ENCODE results near the gene GP1BB.

The GP1BB gene

DNA sequence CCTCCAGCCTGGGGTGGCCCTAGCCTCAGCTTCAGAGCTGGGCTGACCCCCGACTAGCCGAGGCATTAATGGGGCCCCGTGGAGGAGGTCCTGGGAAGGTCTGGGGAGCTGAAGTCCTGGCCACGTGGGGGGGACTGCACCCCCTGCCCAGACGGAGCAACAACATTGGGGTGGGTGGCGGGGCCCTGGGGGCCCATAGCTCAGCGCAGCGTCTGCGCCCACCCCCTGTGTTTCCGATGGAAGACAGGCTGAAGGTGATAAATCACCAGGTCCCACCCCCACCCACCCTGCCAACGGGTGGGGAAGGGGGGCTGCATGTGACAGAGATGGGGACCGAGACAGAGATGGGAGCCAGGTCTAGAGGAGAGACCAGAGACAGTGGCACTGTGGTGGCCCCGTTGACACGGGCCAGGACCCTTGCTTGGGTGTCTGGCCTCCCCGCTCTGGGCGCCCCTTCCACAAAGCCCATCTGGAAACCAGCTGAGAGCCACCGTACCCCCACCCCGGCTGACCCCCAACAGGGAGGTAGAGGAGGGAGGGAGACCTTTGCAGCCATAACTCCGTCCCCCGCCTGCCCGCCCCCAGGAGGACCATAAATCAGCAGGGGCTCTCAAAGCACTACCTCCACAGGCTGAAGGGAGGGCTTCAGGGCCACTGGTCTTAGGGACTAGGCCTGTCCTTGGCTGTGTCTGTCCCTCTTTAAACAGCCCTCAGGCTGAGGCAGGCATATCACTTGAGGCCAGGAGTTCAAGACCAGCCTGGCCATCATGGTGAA, 8.2 kb downstream of the GP1BB start:
- Histone ChIP-seq H3K36me3 (replicated peaks; ENCODE audit: insufficient read depth, low read length) (no peaks in the 10 kb centered on the region), H3K4me2 (ENCODE audit: low read depth, low read length) (peak overlapping the region; percentile 84; the same call in 1 of the 2 replicates), H4K20me1 (ENCODE audit: insufficient read depth, low read length) (no peaks in the 10 kb centered on the region), H2AFZ (ENCODE audit: low read length) (no peak overlapping the region), H3K27me3 (replicated peaks; ENCODE audit: insufficient read depth, low read length) (peaks cover 77% of the 10 kb centered on the region), H3K9ac (ENCODE audit: low read length) (no peak overlapping the region), H3K27ac (ENCODE audit: low read length) (no peak overlapping the region), H3K9me2 (replicated peaks; ENCODE audit: insufficient read depth, low read length) (no peaks in the 10 kb centered on the region), H3K4me3 (ENCODE audit: low read length) (no peak overlapping the region), H3K4me1 (ENCODE audit: low read length) (no peaks in the 10 kb centered on the region), H3F3A (ENCODE audit: insufficient read depth, low read length) (no peaks in the 10 kb centered on the region), H3K9me3 (replicated peaks; ENCODE audit: insufficient read depth, low read length) (no peaks in the 10 kb centered on the region), H3K79me2 (ENCODE audit: low read length) (no peaks in the 10 kb centered on the region)
- TF ChIP-seq, protein P1, sequence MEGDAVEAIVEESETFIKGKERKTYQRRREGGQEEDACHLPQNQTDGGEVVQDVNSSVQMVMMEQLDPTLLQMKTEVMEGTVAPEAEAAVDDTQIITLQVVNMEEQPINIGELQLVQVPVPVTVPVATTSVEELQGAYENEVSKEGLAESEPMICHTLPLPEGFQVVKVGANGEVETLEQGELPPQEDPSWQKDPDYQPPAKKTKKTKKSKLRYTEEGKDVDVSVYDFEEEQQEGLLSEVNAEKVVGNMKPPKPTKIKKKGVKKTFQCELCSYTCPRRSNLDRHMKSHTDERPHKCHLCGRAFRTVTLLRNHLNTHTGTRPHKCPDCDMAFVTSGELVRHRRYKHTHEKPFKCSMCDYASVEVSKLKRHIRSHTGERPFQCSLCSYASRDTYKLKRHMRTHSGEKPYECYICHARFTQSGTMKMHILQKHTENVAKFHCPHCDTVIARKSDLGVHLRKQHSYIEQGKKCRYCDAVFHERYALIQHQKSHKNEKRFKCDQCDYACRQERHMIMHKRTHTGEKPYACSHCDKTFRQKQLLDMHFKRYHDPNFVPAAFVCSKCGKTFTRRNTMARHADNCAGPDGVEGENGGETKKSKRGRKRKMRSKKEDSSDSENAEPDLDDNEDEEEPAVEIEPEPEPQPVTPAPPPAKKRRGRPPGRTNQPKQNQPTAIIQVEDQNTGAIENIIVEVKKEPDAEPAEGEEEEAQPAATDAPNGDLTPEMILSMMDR (IDR thresholded peaks at IDR 0.05; ENCODE audit: low read length): no peak
- TF ChIP-seq EZH2phosphoT487 (IDR thresholded peaks at IDR 0.05; ENCODE audit: low read length) (no peak), EZH2 (optimal IDR thresholded peaks at IDR 0.05; ENCODE audit: low read depth, low read length) (no peak)
- DNase-seq: no peak

- TF ChIP-seq EZH2phosphoT487 (IDR thresholded peaks at IDR 0.05; ENCODE audit: low read length) (no peak), EZH2 (optimal IDR thresholded peaks at IDR 0.05; ENCODE audit: low read depth, low read length) (no peak)
- TF ChIP-seq, protein P1 (IDR thresholded peaks at IDR 0.05; ENCODE audit: low read length): no peak
- Histone ChIP-seq H3K4me2 (ENCODE audit: low read depth, low read length) (no peak overlapping the region), H3K9me2 (replicated peaks; ENCODE audit: insufficient read depth, low read length) (no peaks in the 10 kb centered on the region), H3K9me3 (replicated peaks; ENCODE audit: insufficient read depth, low read length) (no peaks in the 10 kb centered on the region), H3K79me2 (ENCODE audit: low read length) (no peaks in the 10 kb centered on the region), H3F3A (ENCODE audit: insufficient read depth, low read length) (no peaks in the 10 kb centered on the region), H3K36me3 (replicated peaks; ENCODE audit: insufficient read depth, low read length) (no peaks in the 10 kb centered on the region), H3K27me3 (replicated peaks; ENCODE audit: insufficient read depth, low read length) (peaks cover 77% of the 10 kb centered on the region), H3K9ac (ENCODE audit: low read length) (no peak overlapping the region), H4K20me1 (ENCODE audit: insufficient read depth, low read length) (no peaks in the 10 kb centered on the region), H2AFZ (ENCODE audit: low read length) (no peak overlapping the region), H3K27ac (ENCODE audit: low read length) (no peak overlapping the region), H3K4me3 (ENCODE audit: low read length) (no peak overlapping the region), H3K4me1 (ENCODE audit: low read length) (no peaks in the 10 kb centered on the region)
- DNase-seq: no peak
Observed at GRCh38 chr22:19732403-19733113, 9.2 kb downstream of the GP1BB start.

DNA sequence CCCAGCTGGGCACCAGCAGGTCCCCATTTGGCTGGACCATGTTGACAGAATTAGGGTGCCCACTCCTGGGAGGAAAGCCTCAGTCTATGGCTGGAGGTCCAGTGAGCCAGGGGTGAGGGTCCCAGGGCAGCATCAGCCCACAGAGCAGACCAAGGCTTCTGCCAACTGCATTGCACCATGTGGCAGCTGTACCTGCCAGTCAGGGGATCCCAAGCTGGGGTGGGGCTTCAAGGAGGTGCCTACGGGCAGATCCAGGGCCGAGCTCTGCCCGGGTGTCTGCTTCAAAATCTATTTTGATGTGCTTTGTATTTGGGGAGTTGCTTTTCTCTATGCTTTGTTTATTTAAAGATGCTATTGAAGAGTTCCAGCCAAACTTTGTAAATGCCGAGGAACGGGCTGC, 10.4 kb downstream of the GP1BB start:
- DNase-seq: no peak
- no peaks in the 10 kb centered on the region for H3K4me1 ChIP-seq (ENCODE audit: low read length)
- H3K9me2 ChIP-seq (replicated peaks; ENCODE audit: insufficient read depth, low read length): no peaks in the 10 kb centered on the region
- no peaks in the 10 kb centered on the region for H3K79me2 ChIP-seq (ENCODE audit: low read length)
- no peak overlapping the region for H2AFZ ChIP-seq (ENCODE audit: low read length)
- TF ChIP-seq EZH2 (optimal IDR thresholded peaks at IDR 0.05; ENCODE audit: low read depth, low read length) (no peak), EZH2phosphoT487 (IDR thresholded peaks at IDR 0.05; ENCODE audit: low read length) (no peak)
- TF ChIP-seq, protein P1 (IDR thresholded peaks at IDR 0.05; ENCODE audit: low read length): no peak
- H3K36me3 ChIP-seq (replicated peaks; ENCODE audit: insufficient read depth, low read length): no peaks in the 10 kb centered on the region
- no peaks in the 10 kb centered on the region for H3F3A ChIP-seq (ENCODE audit: insufficient read depth, low read length)
- no peaks in the 10 kb centered on the region for H4K20me1 ChIP-seq (ENCODE audit: insufficient read depth, low read length)
- no peak overlapping the region for H3K4me2 ChIP-seq (ENCODE audit: low read depth, low read length)
- no peaks in the 10 kb centered on the region for H3K9me3 ChIP-seq (replicated peaks; ENCODE audit: insufficient read depth, low read length)
- H3K4me3 ChIP-seq (ENCODE audit: low read length): no peak overlapping the region
- H3K27ac ChIP-seq (ENCODE audit: low read length): no peak overlapping the region
- H3K27me3 ChIP-seq (replicated peaks; ENCODE audit: insufficient read depth, low read length): peaks cover 68% of the 10 kb centered on the region
- no peak overlapping the region for H3K9ac ChIP-seq (ENCODE audit: low read length)
